ENCODE results near the gene MRPL41.

DNA sequence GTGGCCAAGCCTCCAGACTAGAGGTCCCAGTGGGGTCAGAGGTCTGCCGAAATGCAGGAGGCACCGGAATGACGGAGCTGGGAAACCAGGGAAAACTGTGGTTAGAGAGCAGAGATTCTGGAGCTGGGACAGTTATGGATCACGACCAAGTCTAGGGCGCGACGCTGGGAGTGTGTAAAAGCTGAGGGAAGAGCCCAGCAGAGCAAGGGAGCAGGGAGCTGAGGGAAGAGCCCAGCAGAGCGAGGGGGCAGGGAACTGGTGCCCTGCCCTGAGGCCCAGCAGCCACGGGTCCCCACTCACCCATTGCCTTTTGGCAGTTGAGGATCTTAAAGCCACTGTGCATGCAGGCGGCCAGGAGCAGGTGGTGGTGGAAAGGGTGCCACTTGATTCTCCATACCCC, 12.5 kb downstream of the MRPL41 start:
- no peak for TF ChIP-seq POLR2AphosphoS5 (IDR thresholded peaks at IDR 0.05)
- TF ChIP-seq, protein P1, sequence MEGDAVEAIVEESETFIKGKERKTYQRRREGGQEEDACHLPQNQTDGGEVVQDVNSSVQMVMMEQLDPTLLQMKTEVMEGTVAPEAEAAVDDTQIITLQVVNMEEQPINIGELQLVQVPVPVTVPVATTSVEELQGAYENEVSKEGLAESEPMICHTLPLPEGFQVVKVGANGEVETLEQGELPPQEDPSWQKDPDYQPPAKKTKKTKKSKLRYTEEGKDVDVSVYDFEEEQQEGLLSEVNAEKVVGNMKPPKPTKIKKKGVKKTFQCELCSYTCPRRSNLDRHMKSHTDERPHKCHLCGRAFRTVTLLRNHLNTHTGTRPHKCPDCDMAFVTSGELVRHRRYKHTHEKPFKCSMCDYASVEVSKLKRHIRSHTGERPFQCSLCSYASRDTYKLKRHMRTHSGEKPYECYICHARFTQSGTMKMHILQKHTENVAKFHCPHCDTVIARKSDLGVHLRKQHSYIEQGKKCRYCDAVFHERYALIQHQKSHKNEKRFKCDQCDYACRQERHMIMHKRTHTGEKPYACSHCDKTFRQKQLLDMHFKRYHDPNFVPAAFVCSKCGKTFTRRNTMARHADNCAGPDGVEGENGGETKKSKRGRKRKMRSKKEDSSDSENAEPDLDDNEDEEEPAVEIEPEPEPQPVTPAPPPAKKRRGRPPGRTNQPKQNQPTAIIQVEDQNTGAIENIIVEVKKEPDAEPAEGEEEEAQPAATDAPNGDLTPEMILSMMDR (IDR thresholded peaks at IDR 0.05) = no peak
